IMR-90 (cell line): ENCODE measurements around the gene FAM110D. TPM values are rescaled to one million over a fixed set of nuclear protein-coding genes. Genes with fewer than 3 reads are reported as not detected.

ENCODE experiments used
- ATAC-seq: fragments of 200-7000 bp; cut with Tn5 transposase; 2 replicates; pipeline ENCODE4 v1.9.1; 2020; ENCODE audit warnings: low read depth, mild to moderate bottlenecking, moderate library complexity
- BruUV-seq: library from RNA; stranded (reverse); fragments of 400-500 nt; replicated peaks from 2 replicates; lab custom pipeline; 2021; lab: Mats Ljungman, UMichigan
- CTCF ChIA-PET: fragments of 300-600 bp; formaldehyde crosslinking; extraction: SDS; loops from one replicate; lab custom pipeline; 2021; ENCODE audit warnings: antibody characterized with exemption; lab: Yijun Ruan, JAX
- POLR2A ChIA-PET: fragments of 300-600 bp; sonication (Branson Sonifier 250); formaldehyde crosslinking; loops from one replicate; lab custom pipeline; 2022; ENCODE audit warnings: antibody characterized with exemption; ENCODE audit not compliant: unreplicated experiment; lab: Charles Lee
- DNase-seq: peaks from one replicate; pipeline ENCODE4 v3.0.0; 2013
- H2AFZ ChIP-seq: replicated peaks from 2 replicates; pipeline ENCODE3; 2013; ENCODE audit warnings: low read length, mild to moderate bottlenecking; ENCODE audit not compliant: poor library complexity
- H2AK5ac ChIP-seq: 2 replicates; pipeline ENCODE4 v1.6.1; 2013; ENCODE audit warnings: low read depth, low read length, inconsistent platforms
- H2AK9ac ChIP-seq: replicated peaks from 2 replicates; pipeline ENCODE3; 2013; ENCODE audit warnings: mild to moderate bottlenecking, low read depth, low read length, moderate library complexity; ENCODE audit not compliant: poor library complexity
- H2BK120ac ChIP-seq: 2 replicates; pipeline ENCODE4 v1.6.1; 2013; ENCODE audit warnings: low read depth, low read length, inconsistent platforms
- H2BK15ac ChIP-seq: 3 replicates; pipeline ENCODE4 v1.6.1; 2013; ENCODE audit warnings: low read depth, low read length, inconsistent platforms
- H2BK20ac ChIP-seq: 2 replicates; pipeline ENCODE4 v1.6.1; 2013; ENCODE audit warnings: low read depth, mild to moderate bottlenecking, inconsistent platforms, low read length, moderate library complexity
- H2BK5ac ChIP-seq: 2 replicates; pipeline ENCODE4 v1.6.1; 2013; ENCODE audit warnings: mild to moderate bottlenecking, low read depth, low read length, inconsistent platforms; ENCODE audit not compliant: poor library complexity, severe bottlenecking
- H3K14ac ChIP-seq: replicated peaks from 2 replicates; pipeline ENCODE4 v1.6.1; 2013; ENCODE audit warnings: low read depth, low read length, inconsistent platforms
- H3K18ac ChIP-seq: 2 replicates; pipeline ENCODE4 v1.6.1; 2013; ENCODE audit warnings: low read depth, low read length, control low read depth
- H3K23ac ChIP-seq: 2 replicates; pipeline ENCODE4 v1.6.1; 2013; ENCODE audit warnings: low read depth, low read length, inconsistent platforms
- H3K27ac ChIP-seq: 2 replicates; pipeline ENCODE4 v1.5.1; 2013; ENCODE audit warnings: mild to moderate bottlenecking, control low read depth, low read length; ENCODE audit not compliant: insufficient read depth
- H3K27me3 ChIP-seq: 2 replicates; pipeline ENCODE4 v1.6.1; 2013; ENCODE audit warnings: low read length; ENCODE audit not compliant: control insufficient read depth, insufficient read depth
- H3K36me3 ChIP-seq: 2 replicates; pipeline ENCODE4 v1.6.1; 2013; ENCODE audit warnings: low read length, mixed read lengths; ENCODE audit not compliant: control insufficient read depth, insufficient read depth
- H3K4ac ChIP-seq: 2 replicates; pipeline ENCODE4 v1.6.1; 2013; ENCODE audit warnings: low read depth, low read length, inconsistent platforms
- H3K4me1 ChIP-seq: 2 replicates; pipeline ENCODE4 v1.6.1; 2013; ENCODE audit warnings: low read length, mixed read lengths; ENCODE audit not compliant: control insufficient read depth, insufficient read depth
- H3K4me2 ChIP-seq: 2 replicates; pipeline ENCODE4 v1.6.1; 2013; ENCODE audit warnings: low read depth, mild to moderate bottlenecking, control low read depth, low read length, moderate library complexity
- H3K4me3 ChIP-seq: 2 replicates; pipeline ENCODE4 v1.5.1; 2013; ENCODE audit warnings: low read depth, mild to moderate bottlenecking, control low read depth, low read length, moderate library complexity; ENCODE audit not compliant: insufficient read depth
- H3K56ac ChIP-seq: 2 replicates; pipeline ENCODE4 v1.6.1; 2013; ENCODE audit warnings: low read length, inconsistent platforms; ENCODE audit not compliant: insufficient read depth; ENCODE audit errors: extremely low read depth
- H3K79me1 ChIP-seq, 2 experiments: 2 replicates each; pipeline ENCODE4 v1.6.1; 2013; ENCODE audit warnings: low read length in 2 of 2, inconsistent platforms in 1 of 2, low read depth in 1 of 2
- H3K9ac ChIP-seq: 2 replicates; pipeline ENCODE4 v1.6.1; 2013; ENCODE audit warnings: low read depth, low read length, control low read depth
- H3K9me1 ChIP-seq: 2 replicates; pipeline ENCODE4 v1.6.1; 2013; ENCODE audit warnings: low read length, inconsistent platforms; ENCODE audit not compliant: insufficient read depth
- H3K9me3 ChIP-seq: 2 replicates; pipeline ENCODE4 v1.6.1; 2013; ENCODE audit warnings: low read length; ENCODE audit not compliant: control insufficient read depth, insufficient read depth
- H4K20me1 ChIP-seq: 2 replicates; pipeline ENCODE4 v1.6.1; 2013; ENCODE audit warnings: low read length, inconsistent platforms; ENCODE audit not compliant: insufficient read depth
- H4K5ac ChIP-seq: 2 replicates; pipeline ENCODE4 v1.6.1; 2013; ENCODE audit warnings: mild to moderate bottlenecking, low read depth, low read length, control low read depth
- H4K8ac ChIP-seq, 2 experiments: 2 replicates each; pipeline ENCODE4 v1.6.1; 2013; ENCODE audit warnings: low read depth in 2 of 2, low read length in 2 of 2, control low read depth in 1 of 2, inconsistent platforms in 1 of 2
- H4K91ac ChIP-seq: 2 replicates; pipeline ENCODE4 v1.6.1; 2013; ENCODE audit warnings: low read depth, low read length, inconsistent platforms; ENCODE audit not compliant: insufficient read depth
- BHLHE40 ChIP-seq: fragments of 150-350 bp; IDR thresholded peaks from 2 replicates; pipeline ENCODE4 v1.6.1; 2016; ENCODE audit warnings: mild to moderate bottlenecking, low read depth, low read length
- CEBPB ChIP-seq: IDR thresholded peaks from 2 replicates; pipeline ENCODE4 v1.6.1; 2012; ENCODE audit warnings: low read depth, low read length, improper control_type of control experiment
- CHD1 ChIP-seq: IDR thresholded peaks from 2 replicates; pipeline ENCODE4 v1.6.1; 2012; ENCODE audit warnings: low read depth, low read length, improper control_type of control experiment
- FOS ChIP-seq: fragments of 150-350 bp; IDR thresholded peaks from 2 replicates; pipeline ENCODE4 v1.6.1; 2016; ENCODE audit warnings: low read depth, low read length
- MAFK ChIP-seq: IDR thresholded peaks from 2 replicates; pipeline ENCODE4 v1.6.1; 2012; ENCODE audit warnings: low read depth, low read length, improper control_type of control experiment
- MAZ ChIP-seq: IDR thresholded peaks from 2 replicates; pipeline ENCODE4 v1.6.1; 2012; ENCODE audit warnings: low read depth, mild to moderate bottlenecking, low read length, improper control_type of control experiment, moderate library complexity, borderline replicate concordance
- NFE2L2 ChIP-seq: fragments of 150-350 bp; IDR thresholded peaks from 2 replicates; pipeline ENCODE4 v1.6.1; 2016; ENCODE audit warnings: low read depth, mild to moderate bottlenecking, low read length
- POLR2A ChIP-seq: IDR thresholded peaks from 2 replicates; pipeline ENCODE4 v1.6.1; 2012; ENCODE audit warnings: mild to moderate bottlenecking, low read depth, low read length
- RAD21 ChIP-seq: IDR thresholded peaks from 2 replicates; pipeline ENCODE4 v1.6.1; 2012; ENCODE audit warnings: low read length, improper control_type of control experiment
- RCOR1 ChIP-seq: IDR thresholded peaks from 2 replicates; pipeline ENCODE4 v1.6.1; 2012; ENCODE audit warnings: mild to moderate bottlenecking, low read length, improper control_type of control experiment; ENCODE audit not compliant: insufficient replicate concordance
- RFX5 ChIP-seq: IDR thresholded peaks from 2 replicates; pipeline ENCODE4 v1.8.0; 2012; ENCODE audit warnings: low read depth, mild to moderate bottlenecking, low read length, moderate library complexity
- whole genome bisulfite sequencing, 2 experiments: methylation state at CpG; one replicate each; pipeline versions ENCODE4 v1.1.5 to v1.1.7; 2013; ENCODE audit warnings: missing lambda C conversion rate in 2 of 2; ENCODE audit not compliant: insufficient read length in 1 of 2; ENCODE audit errors: extremely low coverage in 2 of 2; 5-methylcytosine and 5-hydroxymethylcytosine counted together
- dilution Hi-C: fragments of 300-500 bp; cut with HindIII; formaldehyde crosslinking; loops from one replicate; pipeline ENCODE4 v1.14.3; 2018; ENCODE audit warnings: low sequenced_read_pairs; ENCODE audit not compliant: unreplicated experiment
- in situ Hi-C: fragments of 300-500 bp; cut with MboI; formaldehyde crosslinking; loops from 3 replicates; pipeline ENCODE4 v1.14.3; 2019; ENCODE audit warnings: low sequenced_read_pairs, inconsistent platforms, mixed read lengths
- intact Hi-C: fragments of 100-400 bp; cut with micrococcal nuclease; formaldehyde crosslinking; loops from 2 replicates; pipeline ENCODE4 v1.10.0; 2022
- polyA plus RNA-seq, 3 experiments: library from polyadenylated mRNA; depleted of rRNA; stranded (reverse); fragments of >200 nt; gene quantifications; 2 replicates each; pipeline ENCODE4 v1.2.3, GENCODE V29; 2012; ENCODE audit warnings: low replicate concordance in 1 of 3
- total RNA-seq: library from RNA; depleted of rRNA; stranded (reverse); fragments of >200 nt; gene quantifications from 2 replicates; pipeline ENCODE4 v1.2.3, GENCODE V29; 2012

The FAM110D gene
- total and polyA plus RNA-seq, 2 of the 4 experiments (the other 2 are of a cell fraction) = not detected

- TF ChIP-seq CHD1 = no peak
- no peak for TF ChIP-seq BHLHE40
- no peak for TF ChIP-seq MAZ
Observed at GRCh38 chr1:26125946-26126320, 32.9 kb upstream of the FAM110D start (continued).

GRCh38 chr1:26126321-26127084 lies 32.4 kb upstream of the FAM110D start:
- Histone ChIP-seq H2BK120ac (no peak overlapping the region), H4K5ac (no peak overlapping the region), H3K27ac (no peak overlapping the region), H3K14ac (no peak overlapping the region), H3K9me3 (no peaks in the 10 kb centered on the region), H3K4me3 (no peak overlapping the region), H2BK20ac (no peak overlapping the region), H3K4me2 (no peak overlapping the region), H3K79me1 (no peaks in the 10 kb centered on the region; a peak in 1 of 4 replicates), H3K4me1 (0 out of 2 replicates have a peak, but pooled peaks cover 1% of the 10 kb centered on the region), H3K36me3 (peaks cover 4% of the 10 kb centered on the region; the same call in 1 of the 2 replicates), H2AK5ac (no peak overlapping the region), H3K9me1 (no peaks in the 10 kb centered on the region), H2BK5ac (no peak overlapping the region), H3K56ac (no peak overlapping the region), H4K91ac (no peak overlapping the region), H2AFZ (no peak overlapping the region), H3K23ac (no peak overlapping the region), H4K8ac (no peak overlapping the region), H3K4ac (no peak overlapping the region), H3K9ac (no peak overlapping the region), H4K20me1 (no peaks in the 10 kb centered on the region), H3K18ac (no peak overlapping the region), H3K27me3 (peaks cover 11% of the 10 kb centered on the region), H2BK15ac (no peak overlapping the region), H2AK9ac (no peak overlapping the region)
- ATAC-seq (no peak), DNase-seq (peak; percentile 26)
- intact Hi-C loops (no loop called here), dilution Hi-C loops (no loop called here), in situ Hi-C loops (no loop called here)
- POLR2A ChIA-PET = no interaction called here
- no CpG with 5 or more reads among the region's 9 CpGs for WGBS, 2 experiments
- CTCF ChIA-PET = interaction anchor here (0.7 to 1.3 kb wide), 2 partner anchors 19 to 25 kb away, joined by 7 to 8 read pairs; no protein-coding TSS in a partner anchor
- no peak for TF ChIP-seq MAFK
- TF ChIP-seq BHLHE40 = no peak
- TF ChIP-seq RFX5 = no peak
- TF ChIP-seq CEBPB = no peak
- TF ChIP-seq POLR2A = no peak
- TF ChIP-seq RAD21 = no peak
- no peak for TF ChIP-seq RCOR1
- TF ChIP-seq FOS = no peak
- TF ChIP-seq NFE2L2 = no peak
- TF ChIP-seq MAZ = no peak
- no peak for TF ChIP-seq CHD1
- no TSS peak for BruUV-seq
